Astrocyte of the cerebellum (primary cell): Measurements from ENCODE around the gene GPR82.
"Not testable (repeated sequence)": the region's sequence is repeated elsewhere in the genome, so short reads cannot be mapped to it uniquely, and the experiment has no call there.

ENCODE experiments used
- DNase-seq: peaks from one replicate; pipeline ENCODE4 v3.0.0-alpha.2; 2011; ENCODE audit warnings: low read depth
- H3K4me3 ChIP-seq: 2 replicates; pipeline ENCODE4 v1.5.1; 2011; ENCODE audit warnings: mild to moderate bottlenecking, low read depth, low read length, moderate library complexity
- in situ Hi-C: cut with HindIII; loops from 2 replicates; pipeline ENCODE4 v1.10.0; 2017; ENCODE audit warnings: low sequenced_read_pairs
- TF ChIP-seq, protein P1 (sequence below): IDR thresholded peaks from 2 replicates; pipeline ENCODE4 v1.5.1; 2012; ENCODE audit warnings: low read length, low read depth, moderate library complexity, mild to moderate bottlenecking; ENCODE audit errors: missing control alignments

GPR82 gene

DNA sequence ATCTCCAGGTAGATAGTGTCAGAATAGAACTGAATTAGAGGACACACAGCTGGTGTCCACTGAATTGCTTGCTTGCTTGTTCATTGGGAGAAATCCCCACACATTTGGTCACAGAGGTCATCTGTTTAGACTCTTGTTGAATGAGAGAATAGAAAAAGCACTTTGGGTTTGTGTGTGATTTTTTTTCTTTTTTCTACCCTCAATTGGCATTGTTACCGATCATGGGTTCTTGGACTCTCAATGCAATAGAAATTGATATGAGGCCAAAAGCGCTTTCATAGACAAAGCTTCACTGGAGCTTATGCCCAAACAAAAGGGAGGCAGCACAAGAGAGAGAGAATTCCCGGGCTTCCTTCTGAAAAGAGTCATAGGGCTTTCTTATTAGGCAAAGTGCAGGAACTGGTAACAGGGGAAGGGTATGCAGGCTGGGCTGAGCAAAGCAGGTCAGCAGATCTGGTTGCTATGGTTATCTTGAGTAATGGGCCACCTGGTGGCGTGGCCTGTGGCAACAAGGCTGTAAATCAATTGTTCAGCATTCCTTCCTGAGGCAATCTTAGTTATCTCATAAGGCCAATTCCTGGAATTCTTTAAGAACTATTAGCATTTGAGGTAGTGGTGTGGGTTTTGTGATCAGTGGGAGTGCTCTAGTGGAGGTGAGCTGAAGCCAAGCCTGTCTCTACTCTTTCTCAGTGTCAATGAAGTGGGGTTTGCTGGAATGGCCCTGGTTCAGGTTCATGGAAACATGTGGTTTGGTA lies 5.3 kb upstream of the GPR82 start:
- TF ChIP-seq, protein P1, sequence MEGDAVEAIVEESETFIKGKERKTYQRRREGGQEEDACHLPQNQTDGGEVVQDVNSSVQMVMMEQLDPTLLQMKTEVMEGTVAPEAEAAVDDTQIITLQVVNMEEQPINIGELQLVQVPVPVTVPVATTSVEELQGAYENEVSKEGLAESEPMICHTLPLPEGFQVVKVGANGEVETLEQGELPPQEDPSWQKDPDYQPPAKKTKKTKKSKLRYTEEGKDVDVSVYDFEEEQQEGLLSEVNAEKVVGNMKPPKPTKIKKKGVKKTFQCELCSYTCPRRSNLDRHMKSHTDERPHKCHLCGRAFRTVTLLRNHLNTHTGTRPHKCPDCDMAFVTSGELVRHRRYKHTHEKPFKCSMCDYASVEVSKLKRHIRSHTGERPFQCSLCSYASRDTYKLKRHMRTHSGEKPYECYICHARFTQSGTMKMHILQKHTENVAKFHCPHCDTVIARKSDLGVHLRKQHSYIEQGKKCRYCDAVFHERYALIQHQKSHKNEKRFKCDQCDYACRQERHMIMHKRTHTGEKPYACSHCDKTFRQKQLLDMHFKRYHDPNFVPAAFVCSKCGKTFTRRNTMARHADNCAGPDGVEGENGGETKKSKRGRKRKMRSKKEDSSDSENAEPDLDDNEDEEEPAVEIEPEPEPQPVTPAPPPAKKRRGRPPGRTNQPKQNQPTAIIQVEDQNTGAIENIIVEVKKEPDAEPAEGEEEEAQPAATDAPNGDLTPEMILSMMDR = no peak
- in situ Hi-C loops = no loop called here
- H3K4me3 ChIP-seq = no peak overlapping the region
- DNase-seq = peak; percentile 74

DNA sequence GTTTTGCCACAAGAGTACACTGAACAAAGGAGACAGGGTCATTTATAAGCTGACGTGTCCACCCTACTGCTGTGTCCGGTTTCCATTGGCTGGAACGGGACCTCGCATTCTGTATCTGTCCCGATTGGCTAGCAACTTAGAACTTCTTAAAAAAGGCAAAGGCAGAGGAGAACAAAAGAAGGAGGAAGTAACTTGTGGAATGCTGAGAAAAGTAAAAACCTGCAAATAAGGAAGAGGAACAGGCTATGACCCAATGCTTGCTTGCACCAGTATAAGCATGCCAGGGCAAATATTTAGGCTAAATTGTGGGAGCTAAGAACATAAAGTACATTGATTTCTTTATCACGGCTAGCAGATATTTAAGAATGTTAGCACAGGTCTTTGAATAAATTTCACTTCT lies 4.4 kb upstream of the GPR82 start:
- H3K4me3 ChIP-seq, in situ Hi-C loops, DNase-seq: not testable (repeated sequence)

DNA sequence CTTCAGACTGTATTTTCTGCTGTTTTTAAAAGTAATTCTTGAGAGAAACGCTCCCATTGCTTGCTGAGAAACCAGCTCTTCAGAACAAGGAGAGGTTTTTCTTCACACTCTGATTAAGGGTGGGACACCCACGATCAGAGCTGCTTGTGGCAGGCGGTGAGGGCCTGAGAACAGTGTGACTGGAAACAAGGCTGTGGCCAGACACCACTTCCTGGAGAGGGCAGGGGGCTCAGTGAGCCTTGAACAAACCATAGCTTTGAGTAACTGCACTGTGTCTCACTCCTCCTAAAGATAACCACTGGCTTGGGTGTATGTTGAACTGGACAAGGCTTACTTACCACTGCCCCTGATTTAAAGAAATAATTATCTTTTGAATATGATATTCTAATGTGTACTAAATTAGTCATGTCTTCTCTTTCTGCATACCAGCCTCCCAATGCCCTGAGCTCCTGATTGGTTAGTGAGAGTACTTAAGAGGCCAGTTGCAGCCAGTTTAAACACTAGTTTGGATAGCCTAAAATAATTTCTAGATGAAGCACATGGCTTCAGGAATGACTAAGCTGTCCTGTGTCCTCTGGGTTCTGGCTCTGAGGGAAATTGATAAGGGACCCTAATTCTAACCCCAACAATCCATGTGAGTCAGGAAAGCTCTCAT lies 3.7 kb upstream of the GPR82 start:
- no peak overlapping the region for H3K4me3 ChIP-seq
- DNase-seq = no peak
- in situ Hi-C loops = no loop called here
- TF ChIP-seq, protein P1 = no peak

GRCh38 chrX:41721590-41721989 lies 2.4 kb upstream of the GPR82 start:
- DNase-seq = no peak
- TF ChIP-seq, protein P1 = no peak
- no peak overlapping the region for H3K4me3 ChIP-seq
- in situ Hi-C loops = no loop called here

DNA sequence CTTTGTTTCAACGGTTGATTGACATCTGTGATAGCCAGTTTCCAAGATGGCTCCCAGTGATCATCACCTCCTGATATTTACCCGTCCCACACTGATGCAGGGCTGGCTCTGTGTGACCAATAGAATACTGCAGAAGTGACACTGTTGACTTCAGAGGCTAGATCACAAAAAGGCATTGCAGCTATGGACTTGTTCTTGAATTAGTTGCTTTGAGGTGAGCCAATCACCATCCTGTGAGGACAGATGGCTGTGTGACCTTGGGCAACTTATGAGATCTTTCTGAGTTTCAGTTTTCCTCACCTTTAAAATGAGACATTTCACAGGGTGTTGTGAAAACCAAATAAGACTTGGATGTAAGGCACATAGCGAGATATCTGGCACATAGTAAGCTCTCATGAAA lies 1.8 kb upstream of the GPR82 start:
- in situ Hi-C loops = no loop called here
- TF ChIP-seq, protein P1 = no peak
- H3K4me3 ChIP-seq = no peak overlapping the region
- no peak for DNase-seq

- in situ Hi-C loops = no loop called here
- TF ChIP-seq, protein P1 = no peak
- no peak for DNase-seq
These were observed 964 bp upstream of the GPR82 start for GRCh38 chrX:41722816-41723618.

DNA sequence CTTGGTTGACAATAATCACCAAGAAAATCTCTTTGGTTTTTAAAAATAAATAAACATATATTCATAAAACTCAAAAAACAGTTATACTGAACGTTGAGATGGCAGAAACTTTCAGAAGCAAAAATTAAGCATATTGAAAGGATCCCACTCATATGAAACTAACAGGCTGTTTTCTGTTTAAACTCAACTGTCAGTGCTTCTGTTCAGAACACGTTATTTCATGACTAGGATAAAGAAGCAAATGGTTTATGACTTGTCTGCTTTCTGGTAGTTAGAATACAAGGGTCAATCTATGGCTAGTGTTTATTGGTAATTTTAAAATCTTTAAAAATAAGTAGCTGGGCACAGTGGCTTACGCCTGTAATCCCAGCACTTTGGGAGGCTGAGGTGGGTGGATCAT lies 4.1 kb downstream of the GPR82 start:
- no peak overlapping the region for H3K4me3 ChIP-seq
- no peak for DNase-seq
- in situ Hi-C loops = no loop called here
- TF ChIP-seq, protein P1 = no peak

More at GRCh38 chrX:41722816-41723618, 964 bp upstream of the GPR82 start:
- H3K4me3 ChIP-seq = no peak overlapping the region
